GM19324 (cell line): Measurements from ENCODE around the gene PROB1.
"Not testable (repeated sequence)": the region's sequence is repeated elsewhere in the genome, so short reads cannot be mapped to it uniquely, and the experiment has no call there.

ENCODE experiments used
- ATAC-seq: cut with Tn5 transposase; IDR thresholded peaks from one replicate; pipeline ENCODE4 v1.9.1; 2021; ENCODE audit warnings: mild to moderate bottlenecking, moderate library complexity; ENCODE audit not compliant: unreplicated experiment, low FRiP score

Gene PROB1

DNA sequence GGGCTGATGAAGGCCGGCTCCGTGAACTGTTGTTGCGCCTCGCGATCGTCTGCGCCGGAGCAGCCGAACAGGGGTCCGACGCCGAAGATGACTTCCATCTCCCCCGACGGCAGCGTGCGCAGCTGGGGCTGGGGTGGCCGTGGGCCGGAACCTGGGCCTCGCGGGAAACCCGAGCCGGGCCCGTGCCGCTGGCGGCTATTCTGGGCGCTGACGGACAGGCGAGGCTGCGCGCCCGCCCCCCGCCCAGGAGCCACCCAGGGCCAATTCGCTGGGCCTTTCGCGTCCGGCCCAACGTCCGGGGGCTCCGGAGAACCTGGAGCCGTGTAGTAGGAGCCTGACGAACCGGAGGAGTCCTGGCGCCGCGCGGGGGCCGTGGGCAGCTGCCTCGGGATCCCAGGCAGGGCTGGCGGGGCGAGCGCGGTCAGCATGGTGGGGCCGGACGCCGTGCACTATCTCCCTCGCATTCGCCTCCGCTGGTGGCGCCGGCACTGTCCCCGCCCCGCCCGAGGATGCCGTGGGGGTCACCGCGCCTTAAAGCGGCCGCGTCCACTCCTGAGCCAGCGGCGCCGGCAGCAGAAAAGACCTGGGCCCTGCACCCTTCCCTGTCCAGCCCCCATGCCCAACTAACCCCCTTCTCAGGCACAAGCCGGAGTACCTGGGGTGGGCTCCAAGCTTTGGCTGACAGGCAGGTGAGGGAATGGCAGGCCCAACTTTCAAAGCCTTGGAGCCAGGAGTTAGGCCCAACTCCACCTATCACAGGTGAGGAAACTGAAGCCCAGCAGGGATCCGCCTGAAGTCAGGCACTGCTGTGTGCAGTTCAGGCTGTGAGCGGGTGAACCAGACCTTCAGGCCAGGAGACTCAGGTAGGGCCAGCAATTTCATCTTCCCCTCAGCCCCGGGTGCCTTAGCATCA, at the start of gene PROB1:
Gene PROB1, minus strand, starts transcription at position 451 of the 913 bp plus-strand sequence. Its CDS starts 23 bp downstream, at position 428.
- no peak for ATAC-seq

DNA sequence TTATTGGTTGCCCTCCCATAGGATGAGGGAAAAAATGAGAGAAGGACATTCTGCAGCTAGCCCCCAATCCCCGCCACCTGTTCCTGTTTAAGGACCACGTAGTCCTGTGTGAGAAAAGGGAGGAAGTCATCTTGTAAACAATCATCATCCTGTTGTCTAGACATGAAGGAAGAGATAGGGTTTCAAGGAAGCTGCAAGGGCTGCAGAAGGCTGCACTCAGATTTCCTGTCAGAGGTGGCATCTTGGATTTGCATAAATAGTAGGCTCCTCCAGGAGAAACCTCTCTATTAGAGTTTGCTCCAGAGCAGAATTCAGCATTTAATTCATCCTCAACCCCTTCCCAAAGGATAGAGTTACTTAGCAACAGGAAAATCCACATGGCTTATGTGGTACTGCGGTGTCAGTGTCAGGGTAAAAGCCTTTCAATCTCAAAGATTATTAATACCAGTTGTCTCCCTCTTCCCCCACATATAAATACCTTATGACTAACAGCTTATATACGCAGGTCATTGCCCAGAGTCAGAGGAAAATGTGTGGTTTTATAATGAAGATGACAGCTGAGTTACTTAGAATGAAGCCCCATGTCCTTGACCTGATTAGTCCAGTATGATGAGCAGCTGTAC, 49.0 kb upstream of the PROB1 start:
- ATAC-seq = no peak

DNA sequence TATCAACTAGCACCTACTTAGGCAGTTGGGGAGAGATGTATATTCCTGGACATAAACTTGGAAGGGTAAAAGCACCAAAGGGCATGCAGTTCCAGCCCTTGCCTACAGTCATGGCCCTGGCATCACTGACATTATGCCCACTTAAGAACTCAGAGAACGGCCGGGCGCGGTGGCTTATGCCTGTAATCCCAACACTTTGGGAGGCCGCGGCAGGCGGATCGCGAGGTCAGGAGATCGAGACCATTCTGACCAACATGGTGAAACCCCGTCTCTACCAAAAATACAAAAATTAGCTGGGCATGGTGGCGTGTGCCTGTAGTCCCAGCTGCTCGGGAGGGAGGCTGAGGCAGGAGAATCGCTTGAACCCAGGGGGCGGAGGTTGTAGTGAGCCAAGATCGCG, 45.5 kb upstream of the PROB1 start:
- ATAC-seq = not testable (repeated sequence)

GRCh38 chr5:139439013-139439903, 44.4 kb upstream of the PROB1 start, which contains the start of gene DNAJC18:
TSS of gene DNAJC18 (minus strand) at chr5:139439525. CDS start at chr5:139439445, 80 bp downstream.
- ATAC-seq = peak; percentile 83

DNA sequence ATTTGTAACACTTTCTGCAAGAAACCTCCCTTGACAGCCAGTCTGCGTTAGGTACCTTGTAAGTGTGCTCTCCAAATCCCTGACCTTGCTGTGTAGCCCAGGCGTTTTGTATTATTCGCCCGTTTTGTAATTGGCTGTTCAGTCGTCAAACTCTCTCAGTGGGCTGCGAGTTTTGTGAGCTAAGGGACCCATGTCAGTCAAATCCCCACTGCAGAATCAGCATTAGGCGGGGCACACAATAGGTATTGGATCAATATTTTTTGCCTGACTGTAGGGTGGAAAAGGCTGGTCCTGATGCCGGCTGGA, 43.8 kb upstream of the PROB1 start:
- no peak for ATAC-seq

- no peak for ATAC-seq
Measured at GRCh38 chr5:139435676-139436075, 40.8 kb upstream of the PROB1 start.

DNA sequence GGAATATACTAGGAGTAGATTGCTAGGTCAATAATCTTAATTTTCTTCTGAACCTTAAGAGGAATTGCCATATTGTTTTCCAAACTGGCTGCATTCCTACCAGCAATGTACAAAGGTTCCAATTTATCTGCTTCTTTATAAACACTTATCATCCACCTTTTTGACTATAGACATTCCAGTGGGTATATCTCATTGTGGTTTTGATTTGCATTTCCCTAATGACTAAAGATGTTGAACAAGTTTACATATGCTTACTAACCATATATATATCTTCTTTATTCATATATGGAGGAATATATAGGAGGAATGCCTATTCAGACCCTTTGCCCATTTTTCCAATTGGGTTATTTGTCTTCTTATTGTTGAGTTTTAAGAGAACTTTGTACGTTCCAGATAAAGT, 36.8 kb upstream of the PROB1 start:
- no peak for ATAC-seq

DNA sequence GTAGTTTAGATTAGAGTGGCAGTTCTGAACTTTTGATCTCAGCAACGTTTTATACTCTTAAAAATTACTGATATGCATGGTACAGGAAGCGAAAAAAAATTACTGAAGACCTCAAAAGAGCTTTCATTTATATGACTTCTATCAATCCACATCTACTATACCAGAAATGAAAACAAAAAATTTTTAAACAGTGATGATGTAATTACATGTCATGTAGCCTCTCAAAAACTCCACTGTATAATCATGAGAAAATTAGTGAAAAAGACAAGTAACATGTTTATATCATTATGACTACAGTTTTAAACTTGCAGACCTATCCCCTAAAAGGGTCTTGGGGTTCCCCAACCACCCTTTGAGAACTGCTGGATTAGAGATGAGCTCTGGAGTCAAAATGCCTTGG, 35.1 kb upstream of the PROB1 start:
- no peak for ATAC-seq

- ATAC-seq = no peak
Measured at GRCh38 chr5:139426203-139426885, 31.4 kb upstream of the PROB1 start.

GRCh38 chr5:139425497-139425896, 30.6 kb upstream of the PROB1 start:
- no peak for ATAC-seq

GRCh38 chr5:139422307-139422893, 27.5 kb upstream of the PROB1 start:
- no peak for ATAC-seq

- no peak for ATAC-seq
Measured at GRCh38 chr5:139419226-139420192, 24.6 kb upstream of the PROB1 start.

GRCh38 chr5:139418793-139419192, 23.9 kb upstream of the PROB1 start:
- ATAC-seq = no peak

DNA sequence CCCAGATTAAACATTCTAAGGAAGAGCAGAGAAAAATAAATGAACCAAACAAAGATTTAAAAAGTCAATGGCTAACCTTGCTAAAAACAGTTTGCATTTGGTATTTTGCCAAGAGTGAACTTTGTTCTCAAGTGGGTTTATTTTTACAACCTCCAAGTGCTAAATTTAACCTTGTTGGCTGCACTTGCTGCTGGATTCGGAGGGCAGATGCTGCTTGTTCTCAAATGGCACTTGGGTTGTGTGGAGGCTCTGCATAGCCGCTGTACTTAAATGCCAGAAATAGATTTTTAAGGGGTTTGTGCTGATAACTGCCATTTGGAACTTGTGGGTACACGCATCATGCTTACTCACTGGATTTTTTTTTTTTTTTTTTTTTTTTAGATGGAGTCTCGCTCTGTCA, 22.3 kb upstream of the PROB1 start:
- ATAC-seq = no peak

GRCh38 chr5:139416651-139417050, 21.7 kb upstream of the PROB1 start:
- no peak for ATAC-seq

- no peak for ATAC-seq
Measured at GRCh38 chr5:139415869-139416268, 21.0 kb upstream of the PROB1 start.

GRCh38 chr5:139415221-139415861, 20.4 kb upstream of the PROB1 start:
- no peak for ATAC-seq

- ATAC-seq = no peak
Measured at GRCh38 chr5:139414581-139415130, 19.8 kb upstream of the PROB1 start.
